ENCODE data around the gene ATP1A1.

ATP1A1 gene

GRCh38 chr1:116334015-116334547, 39.0 kb upstream of the ATP1A1 start:
- no peak overlapping the region for H3K4me3 ChIP-seq (ENCODE audit: low read depth, low read length)
- no peak for DNase-seq (ENCODE audit: low read depth)

DNA sequence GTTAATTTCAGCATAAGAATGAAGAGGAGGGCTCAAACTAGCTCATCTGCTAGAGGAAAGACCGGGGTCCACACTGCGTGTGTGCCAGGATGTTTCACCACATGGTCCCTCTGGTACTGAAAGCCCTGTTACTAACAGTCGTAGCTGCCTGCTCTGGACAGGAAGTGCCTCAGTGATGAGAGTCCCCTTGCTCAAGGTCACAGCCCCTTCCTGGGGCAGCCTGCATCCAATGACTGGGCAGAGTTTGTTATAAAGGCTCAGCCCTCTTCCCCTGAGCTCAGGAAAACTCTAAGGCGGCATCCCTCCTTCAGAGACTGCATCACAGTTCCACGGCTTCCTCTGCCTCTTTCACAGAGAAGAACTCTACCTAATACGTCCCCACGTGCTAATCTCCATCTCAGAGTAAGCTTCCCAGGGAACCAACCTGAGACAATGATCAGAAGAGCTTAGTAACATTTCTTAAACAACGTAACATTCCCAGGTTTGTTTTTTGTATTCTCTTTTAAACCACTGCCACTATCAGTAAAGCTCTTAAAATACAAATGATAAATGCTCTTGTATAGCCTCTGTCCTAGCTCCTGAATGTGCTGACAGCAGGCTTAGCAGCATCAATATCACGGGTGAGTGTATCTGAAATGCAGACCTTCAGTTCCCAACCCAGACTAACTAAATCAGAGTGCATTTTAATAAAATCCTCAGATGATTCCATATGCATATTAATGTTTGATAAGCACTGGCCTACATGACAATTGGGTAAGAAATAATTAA, 38.0 kb upstream of the ATP1A1 start:
- TF ChIP-seq, protein P1, sequence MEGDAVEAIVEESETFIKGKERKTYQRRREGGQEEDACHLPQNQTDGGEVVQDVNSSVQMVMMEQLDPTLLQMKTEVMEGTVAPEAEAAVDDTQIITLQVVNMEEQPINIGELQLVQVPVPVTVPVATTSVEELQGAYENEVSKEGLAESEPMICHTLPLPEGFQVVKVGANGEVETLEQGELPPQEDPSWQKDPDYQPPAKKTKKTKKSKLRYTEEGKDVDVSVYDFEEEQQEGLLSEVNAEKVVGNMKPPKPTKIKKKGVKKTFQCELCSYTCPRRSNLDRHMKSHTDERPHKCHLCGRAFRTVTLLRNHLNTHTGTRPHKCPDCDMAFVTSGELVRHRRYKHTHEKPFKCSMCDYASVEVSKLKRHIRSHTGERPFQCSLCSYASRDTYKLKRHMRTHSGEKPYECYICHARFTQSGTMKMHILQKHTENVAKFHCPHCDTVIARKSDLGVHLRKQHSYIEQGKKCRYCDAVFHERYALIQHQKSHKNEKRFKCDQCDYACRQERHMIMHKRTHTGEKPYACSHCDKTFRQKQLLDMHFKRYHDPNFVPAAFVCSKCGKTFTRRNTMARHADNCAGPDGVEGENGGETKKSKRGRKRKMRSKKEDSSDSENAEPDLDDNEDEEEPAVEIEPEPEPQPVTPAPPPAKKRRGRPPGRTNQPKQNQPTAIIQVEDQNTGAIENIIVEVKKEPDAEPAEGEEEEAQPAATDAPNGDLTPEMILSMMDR (IDR thresholded peaks at IDR 0.05; ENCODE audit: control insufficient read depth, extremely low read depth, insufficient read depth): no peak
- no peak for DNase-seq (ENCODE audit: low read depth)

More at GRCh38 chr1:116334015-116334547, 39.0 kb upstream of the ATP1A1 start:
- TF ChIP-seq, protein P1 (IDR thresholded peaks at IDR 0.05; ENCODE audit: control insufficient read depth, extremely low read depth, insufficient read depth): no peak

GRCh38 chr1:116335850-116336624, 37.0 kb upstream of the ATP1A1 start:
- TF ChIP-seq, protein P1 (IDR thresholded peaks at IDR 0.05; ENCODE audit: control insufficient read depth, extremely low read depth, insufficient read depth): no peak
- no peak overlapping the region for H3K4me3 ChIP-seq (ENCODE audit: low read depth, low read length)
- no peak for DNase-seq (ENCODE audit: low read depth)

More for the DNA sequence above, 38.0 kb upstream of the ATP1A1 start:
- no peak overlapping the region for H3K4me3 ChIP-seq (ENCODE audit: low read depth, low read length)

DNA sequence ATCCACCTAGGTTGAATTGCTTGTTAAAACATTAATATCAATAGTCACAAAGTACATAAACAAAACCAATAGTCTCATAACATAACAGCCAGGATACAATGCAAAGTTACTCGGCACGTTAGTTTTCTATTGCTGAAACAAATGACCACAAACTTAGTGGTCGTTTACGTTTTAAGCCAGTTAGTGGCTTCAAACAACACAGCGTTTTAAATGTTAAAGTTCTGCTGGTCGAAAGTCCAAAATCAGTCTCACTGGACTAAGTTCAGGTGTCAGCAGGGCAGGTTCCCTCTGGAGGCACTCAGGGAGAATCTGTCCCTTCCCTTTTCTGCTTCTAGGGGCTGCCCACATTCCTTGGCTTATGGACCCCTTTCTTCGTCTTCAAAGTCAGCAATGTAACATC, 35.6 kb upstream of the ATP1A1 start:
- TF ChIP-seq, protein P1 (IDR thresholded peaks at IDR 0.05; ENCODE audit: control insufficient read depth, extremely low read depth, insufficient read depth): no peak
- no peak for DNase-seq (ENCODE audit: low read depth)
- no peak overlapping the region for H3K4me3 ChIP-seq (ENCODE audit: low read depth, low read length)

GRCh38 chr1:116338400-116338799, 34.6 kb upstream of the ATP1A1 start:
- TF ChIP-seq, protein P1 (IDR thresholded peaks at IDR 0.05; ENCODE audit: control insufficient read depth, extremely low read depth, insufficient read depth): no peak
- no peak for DNase-seq (ENCODE audit: low read depth)
- H3K4me3 ChIP-seq (ENCODE audit: low read depth, low read length): no peak overlapping the region

DNA sequence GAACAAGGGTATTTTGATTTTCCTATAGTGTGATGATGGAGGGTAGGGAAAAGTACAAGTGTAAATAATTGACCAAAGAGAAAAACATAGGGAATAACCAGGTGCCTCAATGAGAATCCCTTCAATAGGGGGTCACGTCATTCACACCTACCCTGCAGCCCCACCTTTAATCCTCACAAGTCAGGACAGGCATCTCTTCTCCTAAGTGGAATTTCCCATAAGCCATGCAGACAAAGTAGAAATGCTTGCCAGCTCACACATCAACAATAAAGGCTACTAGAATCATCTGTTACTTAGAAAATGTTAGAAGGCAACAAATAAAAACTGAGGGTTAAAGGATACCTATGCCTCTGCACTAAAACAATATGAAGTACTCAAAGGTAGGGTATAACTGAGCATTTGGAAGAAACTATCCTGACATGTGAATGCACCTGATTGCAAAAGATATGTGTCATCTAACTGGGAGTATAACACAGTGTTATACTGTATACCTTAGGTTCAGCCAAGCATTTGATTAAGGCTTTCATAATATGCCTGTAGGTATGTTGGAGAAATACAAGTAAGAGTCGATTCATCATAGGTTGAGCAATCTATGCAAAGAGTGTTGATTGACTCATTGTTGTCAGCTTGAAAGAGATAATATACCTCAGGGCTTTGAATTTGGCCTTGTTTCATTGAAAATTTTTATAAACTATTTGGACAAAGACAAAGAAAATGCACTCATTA, 32.4 kb upstream of the ATP1A1 start:
- TF ChIP-seq, protein P1 (IDR thresholded peaks at IDR 0.05; ENCODE audit: control insufficient read depth, extremely low read depth, insufficient read depth): no peak
- no peak overlapping the region for H3K4me3 ChIP-seq (ENCODE audit: low read depth, low read length)
- DNase-seq (ENCODE audit: low read depth): no peak

Measured in LNCaP clone FGC (cell line).